ENCODE measurements around the gene HOMER1.
"Not testable (repeated sequence)": the region's sequence is repeated elsewhere in the genome, so short reads cannot be mapped to it uniquely, and the experiment has no call there.

HOMER1 gene

DNA sequence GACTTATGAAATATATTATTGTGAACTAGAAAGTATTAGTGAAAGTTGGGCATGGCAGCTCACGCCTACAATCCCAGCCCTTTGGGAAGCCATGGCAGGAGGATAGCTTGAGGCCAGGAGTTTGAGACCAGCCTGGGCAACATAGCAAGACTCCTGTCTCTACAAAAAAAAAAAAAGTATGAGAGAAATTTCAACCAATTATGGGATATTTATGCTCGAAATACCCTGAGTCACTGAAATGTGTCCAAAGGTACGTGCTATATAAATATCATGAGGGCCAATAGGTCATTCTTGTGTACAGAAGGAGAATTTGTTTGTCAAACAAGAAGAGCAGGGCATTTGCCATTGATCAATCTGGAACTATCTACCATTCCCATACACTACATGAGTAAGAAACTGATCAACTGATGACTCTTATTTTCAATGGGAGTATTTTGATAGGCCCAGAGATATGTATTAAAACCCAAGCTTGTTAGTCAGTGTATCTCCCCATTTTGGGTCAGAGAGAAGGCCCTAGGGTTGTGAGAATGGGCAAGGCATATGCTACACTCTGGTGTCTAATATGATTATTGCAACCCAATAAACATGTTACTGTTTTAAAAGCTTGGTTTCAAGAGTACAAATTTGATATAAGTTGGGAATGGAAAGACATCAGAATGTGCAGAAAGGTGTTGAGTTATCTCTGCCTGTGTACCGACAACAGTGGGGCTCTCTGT lies 21.7 kb upstream of the HOMER1 start:
- FAIRE-seq: no peak
- no peak for DNase-seq (ENCODE audit: insufficient read length, low spot score)
- TF ChIP-seq POLR2A (IDR thresholded peaks at IDR 0.05; ENCODE audit: low read depth, low read length): no peak

GRCh38 chr5:79529110-79529509 lies 15.2 kb upstream of the HOMER1 start:
- no peak for DNase-seq (ENCODE audit: insufficient read length, low spot score)
- no peak for TF ChIP-seq POLR2A (IDR thresholded peaks at IDR 0.05; ENCODE audit: low read depth, low read length)
- FAIRE-seq: no peak

- no peak for FAIRE-seq
- TF ChIP-seq POLR2A (IDR thresholded peaks at IDR 0.05; ENCODE audit: low read depth, low read length): no peak
- DNase-seq (ENCODE audit: insufficient read length, low spot score): no peak
Observed at GRCh38 chr5:79527431-79527830, 13.5 kb upstream of the HOMER1 start.

- TF ChIP-seq POLR2A (IDR thresholded peaks at IDR 0.05; ENCODE audit: low read depth, low read length): no peak
- FAIRE-seq: no peak
- no peak for DNase-seq (ENCODE audit: insufficient read length, low spot score)
Observed at GRCh38 chr5:79526928-79527327, 13.0 kb upstream of the HOMER1 start.

DNA sequence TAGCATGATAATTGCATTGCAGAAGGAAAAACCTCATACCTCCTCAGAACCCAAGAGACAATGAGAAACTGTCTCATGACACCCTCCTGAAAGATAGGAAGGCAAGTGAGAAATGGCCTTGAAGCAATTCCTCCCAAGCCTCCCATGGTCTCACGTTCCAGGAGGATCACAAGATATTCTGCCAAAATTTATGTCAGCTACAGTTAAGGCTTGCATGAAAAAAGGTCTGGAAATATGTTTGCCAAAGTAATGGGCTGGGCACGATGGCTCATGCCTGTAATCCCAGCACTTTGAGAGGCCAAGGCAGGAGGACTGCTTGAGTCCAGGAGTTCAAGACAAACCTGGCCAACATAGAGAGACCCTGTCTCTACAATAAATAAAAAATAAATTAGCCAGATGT lies 12.6 kb upstream of the HOMER1 start:
- TF ChIP-seq POLR2A (IDR thresholded peaks at IDR 0.05; ENCODE audit: low read depth, low read length): no peak
- FAIRE-seq (no peak), DNase-seq (ENCODE audit: insufficient read length, low spot score) (no peak)

- FAIRE-seq (no peak), DNase-seq (ENCODE audit: insufficient read length, low spot score) (no peak)
- no peak for TF ChIP-seq POLR2A (IDR thresholded peaks at IDR 0.05; ENCODE audit: low read depth, low read length)
Observed at GRCh38 chr5:79521156-79521555, 7.2 kb upstream of the HOMER1 start.

- no peak for DNase-seq (ENCODE audit: insufficient read length, low spot score)
- FAIRE-seq: no peak
- TF ChIP-seq POLR2A (IDR thresholded peaks at IDR 0.05; ENCODE audit: low read depth, low read length): no peak
Observed at GRCh38 chr5:79518718-79519117, 4.8 kb upstream of the HOMER1 start.

DNA sequence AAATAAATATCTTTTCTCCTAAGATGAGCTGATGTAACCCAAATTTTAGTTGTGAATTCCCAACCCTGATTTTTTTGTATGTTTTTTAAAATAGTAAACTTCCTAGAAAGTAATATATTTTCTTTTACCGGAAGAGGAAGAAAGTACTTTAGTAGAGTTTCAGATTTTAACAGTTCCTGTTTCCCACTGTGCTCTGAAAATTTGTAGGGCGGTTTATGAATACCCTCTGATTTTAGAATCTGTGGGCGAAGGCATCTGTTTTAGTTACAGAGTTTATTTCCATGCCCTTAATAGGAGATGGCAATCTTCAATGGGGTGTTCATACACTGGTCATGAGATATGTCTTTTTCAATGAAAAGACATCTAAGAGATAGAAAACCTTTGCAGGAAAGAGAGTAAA lies 3.7 kb upstream of the HOMER1 start:
- TF ChIP-seq POLR2A (IDR thresholded peaks at IDR 0.05; ENCODE audit: low read depth, low read length): no peak
- FAIRE-seq (no peak), DNase-seq (ENCODE audit: insufficient read length, low spot score) (no peak)

GRCh38 chr5:79516986-79517385 lies 3.1 kb upstream of the HOMER1 start:
- FAIRE-seq (no peak), DNase-seq (ENCODE audit: insufficient read length, low spot score) (no peak)
- no peak for TF ChIP-seq POLR2A (IDR thresholded peaks at IDR 0.05; ENCODE audit: low read depth, low read length)

DNA sequence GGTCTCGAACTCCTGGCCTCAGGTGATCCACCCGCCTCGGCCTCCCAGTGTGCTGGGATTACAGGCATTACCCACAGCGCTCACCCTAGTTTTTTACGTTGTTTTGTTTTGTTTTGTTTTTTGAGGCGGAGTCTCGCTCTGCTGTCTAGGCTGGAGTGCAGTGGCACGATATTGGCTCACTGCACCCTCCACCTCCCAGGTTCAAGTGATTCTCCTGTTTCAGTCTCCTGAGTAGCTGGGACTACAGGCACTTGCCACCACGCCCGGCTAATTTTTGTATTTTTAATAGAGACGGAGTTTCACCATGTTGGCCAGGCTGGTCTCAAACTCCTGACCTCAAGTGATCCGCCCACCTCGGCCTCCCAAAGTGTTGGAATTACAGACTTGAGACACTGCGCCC lies 2.4 kb upstream of the HOMER1 start:
- DNase-seq (ENCODE audit: insufficient read length, low spot score); FAIRE-seq: not testable (repeated sequence)

DNA sequence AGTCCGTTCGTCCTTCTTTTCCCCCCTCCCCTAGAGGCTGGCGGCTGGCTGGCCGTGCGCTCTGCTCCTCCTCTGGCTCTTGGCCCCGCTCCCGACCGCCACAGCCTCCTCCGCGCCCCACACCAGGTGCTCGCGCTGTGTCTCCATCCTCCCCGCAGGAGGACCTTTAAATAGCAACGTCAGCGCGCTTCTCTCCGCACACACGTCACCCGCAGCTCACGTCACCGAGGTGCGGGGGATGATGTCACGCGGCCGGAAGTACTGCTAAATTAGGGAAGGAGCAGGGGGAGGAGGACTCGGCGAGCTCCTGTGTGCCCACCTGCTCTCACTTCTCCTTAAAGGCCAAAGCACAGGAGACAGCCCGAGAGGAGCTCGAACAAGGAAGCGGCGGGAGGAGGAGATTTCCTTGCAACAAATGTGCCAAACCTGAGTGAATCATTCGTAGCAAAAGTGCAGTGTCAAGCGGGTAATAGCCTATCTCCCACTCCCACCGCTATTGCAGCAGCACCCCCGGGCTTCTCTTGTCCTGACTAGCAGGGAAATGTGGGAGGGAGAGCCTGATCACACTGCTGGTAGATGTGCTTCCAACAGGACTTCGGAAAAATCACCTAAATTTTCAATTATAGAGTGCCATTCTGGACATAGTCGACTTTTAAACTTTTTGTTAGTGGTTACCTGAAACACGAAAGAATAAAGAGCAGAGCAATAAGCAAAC lies 614 bp upstream of the HOMER1 start:
- FAIRE-seq (peak; percentile 66), DNase-seq (ENCODE audit: insufficient read length, low spot score) (peak; percentile 85)
- TF ChIP-seq POLR2A (IDR thresholded peaks at IDR 0.05; ENCODE audit: low read depth, low read length): peak; percentile 60

- no peak for FAIRE-seq
- DNase-seq (ENCODE audit: insufficient read length, low spot score): no peak
- no peak for TF ChIP-seq POLR2A (IDR thresholded peaks at IDR 0.05; ENCODE audit: low read depth, low read length)
Observed at GRCh38 chr5:79513308-79513703, 628 bp downstream of the HOMER1 start.

GRCh38 chr5:79512471-79513307 lies 1.2 kb downstream of the HOMER1 start:
- FAIRE-seq: peak; percentile 38
- no peak for TF ChIP-seq POLR2A (IDR thresholded peaks at IDR 0.05; ENCODE audit: low read depth, low read length)
- peak; percentile 15 for DNase-seq (ENCODE audit: insufficient read length, low spot score)

- FAIRE-seq: no peak
- no peak for DNase-seq (ENCODE audit: insufficient read length, low spot score)
- no peak for TF ChIP-seq POLR2A (IDR thresholded peaks at IDR 0.05; ENCODE audit: low read depth, low read length)
Observed at GRCh38 chr5:79512049-79512448, 1.9 kb downstream of the HOMER1 start.
